ENCODE data around the gene OR5K1.

The OR5K1 gene

DNA sequence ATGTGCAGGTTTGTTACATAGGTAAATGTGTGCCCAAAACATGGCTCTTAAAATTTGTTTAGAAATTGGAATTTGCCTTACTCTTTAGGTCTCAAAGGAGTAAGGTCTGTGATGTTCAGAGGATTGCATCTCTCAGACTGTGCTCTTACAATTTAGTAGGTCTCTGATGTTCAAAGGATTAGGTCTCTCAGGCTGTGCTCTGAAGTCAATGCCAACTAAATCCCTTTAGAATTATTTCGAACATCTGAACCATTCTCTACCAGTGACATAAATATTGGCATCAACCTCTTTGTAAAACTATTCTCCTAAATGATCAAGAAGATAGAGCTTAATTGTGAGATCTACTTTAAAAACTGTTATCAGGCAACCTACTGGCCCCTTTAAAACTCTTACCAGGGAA is at the start of gene OR5K1:
TSS of gene OR5K1 (plus strand) at position 301 of the 400 bp plus-strand sequence. CDS start 6,376 bp downstream, outside the sequence.
- no peak for DNase-seq

DNA sequence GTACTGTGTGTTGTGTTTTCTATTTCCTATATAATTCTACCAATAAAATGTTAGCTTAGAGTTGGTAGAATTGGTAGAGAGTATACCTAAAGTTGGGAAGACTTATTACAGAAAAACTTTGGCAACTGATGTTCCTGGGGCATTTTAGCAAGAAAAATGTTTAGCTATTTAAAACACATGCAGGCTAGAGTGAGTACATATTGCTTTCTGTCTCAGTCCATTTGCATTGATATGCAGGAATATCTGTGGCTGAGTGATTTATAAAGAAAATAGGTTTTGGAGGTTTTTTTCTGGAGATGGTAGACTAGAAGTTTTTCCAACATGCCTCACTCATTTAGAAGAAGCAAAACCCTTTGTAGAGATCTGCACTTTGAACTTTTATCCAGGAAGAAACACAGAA is 30.4 kb upstream of the OR5K1 start:
- DNase-seq: no peak

DNA sequence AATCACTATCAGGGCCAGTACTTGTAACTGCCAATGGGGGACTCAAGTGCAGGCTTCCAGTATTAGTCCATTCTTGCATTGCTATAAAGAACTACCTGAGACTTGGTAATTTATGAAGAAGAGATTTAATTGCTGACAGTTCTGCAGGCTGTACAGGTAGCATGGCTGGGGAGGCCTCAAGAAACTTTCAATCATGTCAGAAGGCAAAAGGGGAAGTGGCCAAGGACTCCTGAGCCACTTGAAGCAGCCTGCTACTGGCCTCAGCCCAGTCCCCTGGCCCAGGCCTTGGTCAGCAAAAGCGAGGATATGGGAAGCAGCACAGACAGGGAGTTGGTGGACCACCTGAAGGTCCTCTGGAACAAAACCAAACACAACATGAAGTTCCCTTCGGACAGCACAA is 29.2 kb upstream of the OR5K1 start:
- no peak for DNase-seq

DNA sequence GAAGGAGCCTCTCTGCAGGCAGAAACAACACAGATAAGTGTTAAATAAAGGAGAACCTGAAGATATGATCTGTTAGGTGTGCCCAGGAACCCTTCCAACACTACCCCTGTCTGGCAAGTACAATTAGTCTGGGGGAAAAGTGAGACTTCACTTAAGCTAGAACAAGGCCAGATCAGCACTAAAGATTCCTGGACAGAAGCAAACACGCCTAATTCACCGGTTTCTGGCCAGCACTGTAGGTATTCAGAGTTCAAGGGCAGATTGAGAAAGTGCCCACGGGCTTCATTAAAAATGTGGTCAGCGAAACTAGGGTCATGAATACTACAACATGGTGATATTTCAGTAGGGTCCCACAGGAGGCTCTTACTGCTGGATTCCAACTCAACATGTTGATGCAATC is 28.6 kb upstream of the OR5K1 start:
- no peak for DNase-seq

DNA sequence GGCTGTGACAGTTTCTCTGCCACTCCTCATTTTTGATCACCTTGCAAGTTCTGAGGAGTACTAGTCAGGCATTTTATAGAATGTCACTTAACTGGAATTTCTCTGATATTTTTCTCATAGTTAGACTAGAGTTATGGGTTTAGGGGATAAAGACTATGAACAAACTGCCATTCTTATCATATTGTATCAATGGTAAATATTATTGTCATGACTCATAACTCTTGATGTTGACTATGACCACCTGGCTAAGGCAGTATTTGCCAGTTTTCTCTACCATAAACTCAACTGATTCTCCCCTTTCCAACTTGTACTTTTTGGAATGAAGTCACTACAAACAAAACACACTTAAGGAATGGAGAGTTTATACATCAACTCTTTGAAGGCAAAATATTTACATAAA is 22.7 kb upstream of the OR5K1 start:
- DNase-seq: no peak

DNA sequence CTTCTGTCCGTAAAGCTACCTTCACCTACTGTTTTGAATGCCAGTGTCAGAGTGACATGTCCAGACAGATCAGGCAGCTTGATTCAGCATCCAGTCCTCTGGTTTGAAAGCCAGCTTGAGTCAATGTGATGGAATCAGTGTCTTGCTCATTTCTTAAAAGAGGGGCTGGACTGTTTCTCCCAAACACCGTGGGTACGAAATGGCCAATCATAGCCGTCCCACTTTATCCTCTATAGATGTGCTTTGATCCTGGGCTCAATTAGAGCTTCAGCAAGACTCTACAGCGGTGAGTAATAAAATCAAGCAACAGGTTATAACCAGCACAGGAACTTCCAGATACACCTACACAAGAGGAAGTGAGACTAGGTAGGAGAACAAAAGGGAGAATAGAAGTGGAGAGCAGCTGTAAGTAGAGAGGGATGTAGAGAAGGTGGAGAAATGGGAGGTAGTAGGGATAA is 17.0 kb upstream of the OR5K1 start:
- no peak for DNase-seq

DNA sequence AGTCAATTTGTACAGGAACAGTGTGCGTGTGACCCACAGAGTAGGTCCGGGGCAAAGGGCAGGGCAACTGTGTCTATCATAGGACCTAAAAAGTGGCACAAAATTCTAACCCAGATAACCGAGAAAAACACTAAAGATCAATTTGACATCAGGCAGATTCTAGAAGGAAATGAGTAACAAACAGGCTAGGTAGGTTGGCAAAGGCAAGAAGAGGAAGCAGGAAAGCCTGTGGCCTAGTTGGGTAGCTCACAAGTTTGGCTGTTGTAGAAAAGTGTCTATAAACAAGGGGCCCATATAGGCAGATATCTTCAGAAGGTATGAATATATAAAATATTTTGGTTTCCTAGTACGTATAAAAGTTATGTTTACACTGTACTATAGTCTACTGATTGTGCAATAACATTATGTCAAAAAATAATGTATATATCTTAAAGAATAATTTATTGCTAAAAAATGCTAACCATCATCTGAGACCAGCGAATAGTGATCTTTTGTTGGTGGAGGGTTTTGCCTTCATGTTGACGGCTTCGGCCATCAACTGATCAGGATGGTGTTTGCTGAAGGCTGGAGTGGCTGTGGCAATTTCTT is 13.3 kb upstream of the OR5K1 start:
- DNase-seq: no peak

DNA sequence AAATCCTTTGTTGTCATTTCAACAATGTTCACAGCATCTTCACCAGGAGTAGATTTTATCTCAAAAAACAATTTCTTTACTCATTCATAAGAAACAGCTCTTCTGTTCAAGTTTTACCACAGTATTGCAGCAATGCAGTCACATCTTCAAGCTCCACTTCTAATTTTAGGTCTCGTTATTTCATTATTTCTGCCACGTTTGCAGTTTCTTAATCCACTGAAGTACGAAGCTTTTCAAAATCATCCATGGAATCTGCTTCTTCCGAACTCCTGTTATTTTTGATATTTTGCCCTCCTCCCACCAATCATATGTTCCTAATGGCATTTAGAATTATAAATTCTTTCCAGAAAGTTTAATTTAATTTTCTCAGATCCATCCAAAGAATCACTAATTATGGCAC is 12.6 kb upstream of the OR5K1 start:
- DNase-seq: no peak

DNA sequence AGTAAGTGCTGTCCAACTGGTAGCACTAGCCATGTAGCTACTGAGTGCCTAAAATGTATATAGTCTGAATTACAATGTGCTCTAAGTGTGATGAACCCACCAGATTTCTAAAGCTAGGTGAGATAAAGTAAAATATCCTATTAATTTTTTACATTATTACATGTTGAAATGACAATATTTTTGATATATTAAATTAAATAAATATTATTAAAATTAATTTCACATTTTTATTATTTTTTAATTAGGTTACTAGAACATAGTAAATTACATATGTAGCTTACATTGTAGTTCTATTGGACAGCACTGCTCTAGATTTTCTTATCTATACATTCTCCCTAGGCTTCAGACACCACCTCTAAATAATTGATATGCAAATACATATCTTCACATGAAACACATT is 9.2 kb upstream of the OR5K1 start:
- DNase-seq: no peak

DNA sequence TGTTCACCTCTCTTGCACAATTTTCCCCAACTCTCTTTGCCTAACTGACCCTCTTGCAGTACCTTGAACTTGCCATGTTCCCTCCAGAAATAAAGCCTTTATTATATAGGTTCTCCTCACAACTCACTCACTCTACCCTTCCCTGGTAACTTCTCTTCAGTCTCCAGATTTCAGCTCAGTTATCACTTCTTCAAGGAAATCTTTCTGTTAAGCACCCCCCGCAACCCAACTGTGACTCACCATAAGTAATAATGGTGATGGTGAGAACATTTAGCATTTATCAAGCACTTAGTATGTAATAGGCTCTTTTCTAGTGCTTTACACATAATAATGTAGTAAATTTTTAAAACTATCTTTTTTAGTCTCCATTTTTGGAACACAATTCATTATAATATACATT is 8.1 kb upstream of the OR5K1 start:
- DNase-seq: no peak

DNA sequence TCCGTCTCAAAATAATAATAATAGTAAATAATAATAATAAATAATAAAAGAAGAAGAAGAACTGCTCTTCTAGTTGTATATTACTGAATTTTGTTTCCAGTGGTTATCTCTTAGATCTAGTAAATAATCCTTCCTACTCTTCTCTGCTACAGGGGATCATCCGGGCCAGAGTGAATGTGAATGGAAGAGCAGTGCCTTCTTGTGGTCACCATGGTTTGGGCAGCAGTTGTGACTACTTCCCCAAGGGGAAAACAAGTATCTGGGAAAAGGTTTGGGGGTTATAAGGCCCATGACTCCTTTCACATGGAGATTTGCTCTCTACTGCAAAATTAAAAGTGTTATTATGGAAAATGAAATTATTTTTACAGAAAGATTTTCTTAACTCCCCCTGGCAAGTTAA is 5.5 kb upstream of the OR5K1 start:
- DNase-seq: no peak

DNA sequence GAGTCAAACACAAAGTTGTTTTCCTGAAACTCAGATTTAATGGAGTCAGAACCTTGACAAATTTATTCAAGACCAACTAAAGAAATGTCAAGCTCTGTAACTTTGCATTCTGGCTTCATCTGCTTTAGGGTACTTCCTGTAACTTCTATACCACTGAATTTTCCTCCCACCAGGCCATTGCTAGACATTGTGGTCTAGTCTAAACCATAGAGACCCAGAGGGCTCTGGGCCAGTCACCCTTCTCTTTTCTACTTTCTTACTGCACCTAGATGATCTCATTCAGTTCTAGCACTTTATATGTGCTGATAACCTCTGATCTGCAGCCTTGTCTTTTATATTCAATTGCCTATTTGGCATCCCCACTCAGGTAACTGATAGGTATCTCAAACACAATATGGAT is 2.8 kb upstream of the OR5K1 start:
- DNase-seq: no peak

DNA sequence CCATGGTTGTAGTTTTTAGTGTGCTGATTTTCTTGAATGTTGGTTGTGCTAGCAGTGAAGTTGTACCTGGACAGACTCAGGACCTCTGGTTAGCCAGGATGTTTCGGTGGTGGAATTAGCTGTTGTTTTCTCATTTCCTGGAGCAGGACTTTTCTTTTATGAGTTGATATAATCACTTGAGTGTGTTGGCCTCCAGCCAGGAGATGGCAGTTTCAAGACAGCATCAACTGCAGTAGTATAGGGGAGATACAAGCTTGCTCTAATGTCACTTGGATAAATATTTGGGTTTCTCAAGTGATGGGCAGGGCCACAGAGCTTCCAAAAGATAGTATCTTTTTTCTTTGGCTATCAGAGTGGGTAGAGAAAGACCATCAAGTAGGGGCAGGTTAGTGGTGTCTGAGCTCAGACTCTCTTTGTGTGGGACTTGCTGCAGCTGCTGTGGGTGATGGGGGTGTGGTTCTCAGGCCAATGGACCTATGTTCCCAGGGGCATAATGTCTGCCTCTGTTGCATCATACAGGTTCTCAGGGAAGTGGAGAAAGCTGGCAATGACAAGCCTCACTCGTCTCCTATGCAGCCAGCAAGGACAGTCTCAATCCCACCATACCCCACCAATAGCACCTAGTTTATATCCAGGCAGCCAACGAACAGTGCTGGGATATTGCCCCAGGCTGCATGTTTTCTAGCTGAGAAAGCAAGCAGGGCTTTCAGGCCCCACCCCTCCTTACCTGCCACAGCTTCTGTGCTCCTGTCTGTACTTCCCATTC is 19.9 kb downstream of the OR5K1 start:
- no peak for DNase-seq

DNA sequence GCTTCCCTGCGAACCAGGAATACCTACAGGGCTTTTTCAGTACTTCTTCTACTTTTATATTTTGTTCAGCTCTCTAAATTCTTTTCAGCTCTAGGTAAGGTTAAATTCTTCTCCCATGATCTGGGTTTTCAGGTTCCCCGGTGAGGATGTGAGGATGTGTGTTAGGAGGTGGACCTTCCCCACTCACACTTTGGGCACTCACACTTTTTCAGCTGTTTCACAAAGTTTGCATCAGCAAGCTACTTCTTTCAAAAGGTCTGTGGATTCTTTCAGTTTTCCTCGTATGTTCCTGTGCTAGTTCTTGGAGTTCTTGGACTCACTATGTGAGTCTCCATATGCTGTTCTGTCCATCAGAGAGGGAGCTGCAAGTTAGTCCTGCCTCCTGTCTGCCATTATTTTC is 20.6 kb downstream of the OR5K1 start:
- no peak for DNase-seq

DNA sequence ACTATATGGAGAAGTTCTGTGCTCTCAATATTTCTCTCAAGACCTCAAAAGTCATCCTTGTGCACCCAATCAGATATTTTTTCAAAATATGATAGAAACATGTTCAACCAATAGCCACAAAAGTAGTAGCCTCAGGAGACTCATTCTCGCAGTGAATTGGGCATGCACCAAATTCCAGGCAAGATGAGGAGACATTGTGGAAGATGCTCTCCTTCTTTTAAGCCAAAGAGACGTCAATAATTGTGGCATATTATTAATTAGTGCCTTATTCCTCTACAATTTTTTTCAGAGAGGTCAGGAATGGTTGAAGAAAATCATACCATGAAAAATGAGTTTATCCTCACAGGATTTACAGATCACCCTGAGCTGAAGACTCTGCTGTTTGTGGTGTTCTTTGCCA is 34.4 kb downstream of the OR5K1 start, which contains the start of gene OR5K2:
TSS of gene OR5K2 (plus strand) at position 301 of the 400 bp plus-strand sequence. CDS start at position 301, 0 bp downstream.
- no peak for DNase-seq

DNA sequence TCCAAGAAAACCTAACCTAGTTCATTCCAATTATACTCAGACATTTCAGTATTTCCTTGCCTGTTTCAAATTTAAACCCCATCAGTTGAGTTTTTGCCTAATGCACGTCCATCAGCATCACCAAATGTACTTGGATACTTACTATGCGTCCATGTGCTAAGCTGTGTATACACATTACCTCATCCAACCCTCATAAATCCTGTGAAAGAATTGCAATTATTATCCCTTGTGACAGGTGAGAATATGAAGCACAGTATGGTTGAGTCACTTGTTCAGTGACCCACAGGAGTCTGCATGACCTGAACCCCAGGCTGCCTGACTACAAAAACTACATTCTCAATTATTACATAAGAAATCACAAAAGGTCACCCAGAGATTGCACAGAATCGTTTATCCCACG is 37.0 kb downstream of the OR5K1 start:
- no peak for DNase-seq

DNA sequence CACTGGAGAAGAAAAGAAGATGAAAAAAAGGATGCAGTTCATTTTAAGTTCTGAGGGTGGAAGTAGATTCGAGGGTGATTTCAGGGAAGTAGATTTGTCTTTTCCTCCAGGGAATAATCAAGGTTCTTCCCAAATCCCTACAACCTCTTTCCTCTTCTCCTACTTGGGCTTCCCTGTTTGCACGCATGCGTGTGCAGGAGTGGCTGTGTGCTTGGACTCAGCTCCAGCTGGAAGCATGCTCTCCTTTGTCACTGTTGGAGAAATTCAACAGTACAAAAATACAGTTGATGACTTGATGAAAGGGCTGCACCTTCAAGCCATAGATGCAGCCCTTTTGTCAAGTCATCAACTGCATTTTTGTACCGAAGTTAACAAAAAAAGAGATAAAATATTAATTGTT is 38.3 kb downstream of the OR5K1 start:
- no peak for DNase-seq

DNA sequence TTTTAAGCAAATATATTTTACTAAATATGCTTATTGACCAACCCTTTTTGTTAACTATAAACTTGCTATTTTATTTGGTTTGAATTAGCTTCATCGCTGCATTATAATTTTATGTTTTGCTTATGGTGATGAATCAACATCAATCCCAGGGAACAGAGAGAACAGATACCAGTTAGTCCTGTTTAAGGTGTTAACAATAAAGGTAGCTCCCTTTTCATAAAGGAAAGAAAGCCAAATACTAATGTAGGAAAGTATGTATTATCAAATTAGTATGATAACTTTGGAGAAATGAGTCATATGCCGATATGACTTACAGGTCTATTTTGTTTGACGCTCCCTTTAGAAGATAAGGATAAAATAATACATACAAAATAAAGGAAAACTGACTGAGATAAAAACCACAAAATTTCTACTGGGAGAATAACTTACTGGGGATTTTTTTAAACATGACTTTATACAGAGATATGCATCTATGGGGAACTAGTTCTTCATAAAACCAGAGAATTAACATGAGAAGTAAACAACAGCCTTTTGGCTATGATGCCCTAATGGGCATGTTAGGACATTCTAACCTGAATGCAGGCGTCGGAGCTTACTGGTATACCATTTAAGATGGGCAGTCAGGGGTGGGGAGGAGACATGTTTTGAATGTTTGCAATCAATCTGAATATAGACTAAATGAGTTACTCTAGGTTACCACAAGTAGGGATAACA is 39.0 kb downstream of the OR5K1 start:
- DNase-seq: no peak

DNA sequence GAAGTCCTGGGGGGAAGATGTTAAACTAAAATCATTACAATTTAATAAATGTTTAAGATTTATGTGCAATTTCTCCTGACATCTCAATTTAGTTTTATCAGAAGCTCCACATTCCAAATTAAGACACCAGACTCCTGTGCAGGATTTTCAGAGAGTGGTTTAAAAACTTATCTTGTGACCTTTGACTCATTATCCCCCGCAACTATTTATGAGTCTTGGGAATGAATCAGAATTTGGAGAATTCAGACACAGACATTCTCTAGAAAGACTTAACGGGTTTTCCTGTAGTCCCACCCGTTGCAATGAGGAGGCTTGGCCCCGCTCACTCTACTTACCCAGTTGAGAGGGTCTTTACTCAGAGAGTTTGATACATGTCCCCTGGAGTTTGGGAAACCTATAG is 41.5 kb downstream of the OR5K1 start:
- DNase-seq: no peak

DNA sequence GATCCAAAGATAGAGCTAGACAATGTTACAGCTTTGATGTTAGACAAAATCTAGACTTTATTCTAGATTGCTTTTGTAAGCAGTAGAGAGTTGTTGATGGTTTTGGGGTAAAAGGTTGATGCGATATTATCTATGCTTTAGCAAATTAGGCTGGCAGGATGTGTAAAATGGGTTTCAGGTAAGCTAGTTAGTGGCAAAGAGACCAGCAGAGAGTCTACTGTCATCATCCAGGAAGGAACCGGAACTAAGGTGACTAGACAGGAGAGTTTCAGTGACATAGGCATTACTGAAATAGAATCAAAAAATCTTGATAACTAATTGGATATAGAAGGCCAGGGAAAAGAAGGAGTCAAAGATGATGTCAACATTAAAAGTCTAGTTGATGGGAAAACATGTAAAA is 45.6 kb downstream of the OR5K1 start:
- DNase-seq: no peak

DNA sequence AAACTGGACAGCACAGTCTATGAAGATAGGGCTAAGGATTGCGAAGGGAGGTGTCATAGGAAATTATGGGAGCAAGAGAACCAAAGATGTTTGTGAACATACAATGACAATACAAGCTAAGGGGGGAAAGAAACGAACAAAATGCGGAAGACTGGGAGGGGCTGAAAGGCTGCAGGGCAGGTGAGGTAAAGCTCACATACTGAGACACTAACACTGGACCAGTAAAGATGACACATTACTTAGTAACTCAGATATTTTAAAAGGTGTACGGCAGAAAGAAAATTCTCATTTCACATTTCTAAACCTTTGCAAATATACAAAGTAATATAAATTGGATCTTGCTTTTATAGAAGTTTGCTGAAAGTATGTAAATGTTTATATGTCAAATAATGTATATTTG is 49.6 kb downstream of the OR5K1 start:
- no peak for DNase-seq

DNA sequence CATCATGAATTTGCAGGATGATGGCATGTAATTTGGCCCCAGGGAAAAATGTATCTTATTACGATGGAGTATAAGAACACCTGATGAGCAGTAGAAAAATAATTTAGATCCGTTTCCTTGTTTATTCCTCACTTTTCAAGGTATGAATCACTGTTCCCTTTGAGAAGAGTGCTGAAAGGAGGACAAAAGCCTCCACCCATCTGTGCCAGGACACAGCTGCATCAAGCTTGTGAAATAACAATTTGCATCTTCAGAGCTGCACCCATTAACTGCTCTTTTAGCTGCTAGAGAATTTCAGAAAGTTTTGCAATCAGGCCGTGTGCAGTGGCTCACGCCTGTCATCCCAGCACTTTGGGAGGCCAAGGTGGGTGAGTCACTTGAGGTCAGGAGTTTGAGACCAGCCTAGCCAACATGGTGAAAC is 50.1 kb downstream of the OR5K1 start:
- no peak for DNase-seq

DNA sequence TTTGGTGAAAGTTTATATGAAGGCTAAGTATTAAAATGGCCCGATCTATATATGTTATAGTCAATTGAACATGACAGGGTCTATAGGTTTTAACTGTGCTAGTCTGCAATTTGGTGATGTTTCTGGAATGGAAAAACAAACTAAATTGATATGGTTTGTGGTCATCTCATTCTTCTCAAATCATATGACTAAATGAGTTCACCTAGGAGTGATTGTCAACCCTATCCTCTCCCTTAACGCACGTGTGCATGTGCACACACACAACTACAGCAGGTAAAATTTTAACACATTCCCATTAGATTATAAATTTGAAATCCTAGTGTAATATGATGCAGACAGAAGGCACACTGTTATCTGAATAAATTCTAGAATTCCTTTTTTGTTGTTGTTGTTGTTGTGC is 50.7 kb downstream of the OR5K1 start:
- no peak for DNase-seq

DNA sequence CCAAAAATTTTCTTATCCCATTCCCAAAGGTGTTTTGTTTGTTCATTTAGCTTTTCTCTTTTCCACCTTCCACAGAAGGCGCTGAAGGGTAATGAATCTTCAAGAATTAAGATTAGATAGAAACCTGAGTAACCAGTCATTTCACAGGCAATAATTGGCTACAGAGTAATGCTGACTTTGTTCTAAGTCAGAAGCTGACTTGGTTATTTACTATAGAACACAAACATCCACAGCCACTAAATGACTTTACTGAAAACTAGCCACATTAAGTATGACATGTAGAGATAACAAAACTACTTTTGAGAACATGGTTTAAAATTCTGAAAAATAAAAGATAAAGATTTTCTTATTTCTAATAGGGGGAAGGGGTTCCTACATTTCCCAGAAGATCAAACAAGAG is 51.9 kb downstream of the OR5K1 start:
- no peak for DNase-seq

Data from activated CD4-positive, alpha-beta T cell treated with anti-CD3 and anti-CD28 coated beads, Interleukin-2, amount 50 U/mL, for 16 hours (primary cell).